ENCODE results near the gene C9orf78.
A peak's percentile ranks its signal among the peaks of the same experiment; 100 is the strongest.

The C9orf78 gene

DNA sequence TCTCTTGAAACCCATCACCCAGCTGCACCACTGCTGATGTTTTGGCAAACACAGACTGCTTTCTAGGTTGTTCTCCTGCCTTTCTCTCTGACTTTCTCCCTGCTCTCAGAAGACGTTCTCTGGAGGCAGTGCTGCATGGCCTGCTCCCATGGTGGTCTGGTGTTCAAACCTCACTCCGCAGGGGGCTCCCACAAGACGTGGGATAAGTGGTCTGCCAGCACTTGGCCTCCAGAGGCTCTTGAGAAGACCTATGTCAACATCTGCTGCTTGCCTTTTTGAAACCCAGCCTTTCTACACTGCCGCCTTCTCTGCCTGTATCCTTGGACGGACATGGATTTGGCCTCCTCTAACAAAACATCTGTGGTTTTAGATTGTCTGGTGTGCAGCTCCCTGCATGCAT lies 16.7 kb upstream of the C9orf78 start:
- H3K4me3 ChIP-seq (ENCODE audit: low read depth, low read length), result no peak overlapping the region
- no peaks in the 10 kb centered on the region for H3K4me1 ChIP-seq (ENCODE audit: control insufficient read depth, insufficient read depth, low read length)
- no peak overlapping the region for H3K9ac ChIP-seq (ENCODE audit: low read depth, low read length)
- H3K27me3 ChIP-seq (ENCODE audit: control insufficient read depth, insufficient read depth, low read length), result no peaks in the 10 kb centered on the region
- no peaks in the 10 kb centered on the region for H3K9me3 ChIP-seq (ENCODE audit: control insufficient read depth, insufficient read depth, low read length)
- peaks cover 22% of the 10 kb centered on the region for H3K36me3 ChIP-seq (ENCODE audit: control insufficient read depth, insufficient read depth, low read length)
- no peak overlapping the region for H3K27ac ChIP-seq (ENCODE audit: low read depth, low read length)

GRCh38 chr9:129850821-129851550 lies 15.9 kb upstream of the C9orf78 start:
- H3K4me3 ChIP-seq (ENCODE audit: low read depth, low read length), result no peak overlapping the region
- H3K4me1 ChIP-seq (ENCODE audit: control insufficient read depth, insufficient read depth, low read length), result no peaks in the 10 kb centered on the region
- no peaks in the 10 kb centered on the region for H3K9me3 ChIP-seq (ENCODE audit: control insufficient read depth, insufficient read depth, low read length)
- H3K27ac ChIP-seq (ENCODE audit: low read depth, low read length), result no peak overlapping the region
- no peaks in the 10 kb centered on the region for H3K27me3 ChIP-seq (ENCODE audit: control insufficient read depth, insufficient read depth, low read length)
- H3K9ac ChIP-seq (ENCODE audit: low read depth, low read length), result no peak overlapping the region
- H3K36me3 ChIP-seq (ENCODE audit: control insufficient read depth, insufficient read depth, low read length), result peaks cover 22% of the 10 kb centered on the region

GRCh38 chr9:129849901-129850300 lies 14.8 kb upstream of the C9orf78 start:
- Histone ChIP-seq H3K4me3 (ENCODE audit: low read depth, low read length) (no peak overlapping the region), H3K9me3 (ENCODE audit: control insufficient read depth, insufficient read depth, low read length) (no peaks in the 10 kb centered on the region), H3K36me3 (ENCODE audit: control insufficient read depth, insufficient read depth, low read length) (peaks cover 22% of the 10 kb centered on the region), H3K9ac (ENCODE audit: low read depth, low read length) (no peak overlapping the region), H3K27ac (ENCODE audit: low read depth, low read length) (no peak overlapping the region), H3K4me1 (ENCODE audit: control insufficient read depth, insufficient read depth, low read length) (no peaks in the 10 kb centered on the region), H3K27me3 (ENCODE audit: control insufficient read depth, insufficient read depth, low read length) (no peaks in the 10 kb centered on the region)

GRCh38 chr9:129848712-129849441 lies 13.8 kb upstream of the C9orf78 start:
- H3K27me3 ChIP-seq (ENCODE audit: control insufficient read depth, insufficient read depth, low read length), result no peaks in the 10 kb centered on the region
- H3K4me1 ChIP-seq (ENCODE audit: control insufficient read depth, insufficient read depth, low read length), result no peaks in the 10 kb centered on the region
- H3K36me3 ChIP-seq (ENCODE audit: control insufficient read depth, insufficient read depth, low read length), result peaks cover 18% of the 10 kb centered on the region
- H3K9me3 ChIP-seq (ENCODE audit: control insufficient read depth, insufficient read depth, low read length), result no peaks in the 10 kb centered on the region
- no peak overlapping the region for H3K9ac ChIP-seq (ENCODE audit: low read depth, low read length)
- no peak overlapping the region for H3K4me3 ChIP-seq (ENCODE audit: low read depth, low read length)
- no peak overlapping the region for H3K27ac ChIP-seq (ENCODE audit: low read depth, low read length)

- no peak overlapping the region for H3K27ac ChIP-seq (ENCODE audit: low read depth, low read length)
Measured at GRCh38 chr9:129845373-129845772, 10.3 kb upstream of the C9orf78 start.

GRCh38 chr9:129841071-129841470 lies 6.0 kb upstream of the C9orf78 start:
- H3K4me3 ChIP-seq (ENCODE audit: low read depth, low read length), result no peak overlapping the region
- H3K9me3 ChIP-seq (ENCODE audit: control insufficient read depth, insufficient read depth, low read length), result no peaks in the 10 kb centered on the region
- no peaks in the 10 kb centered on the region for H3K36me3 ChIP-seq (ENCODE audit: control insufficient read depth, insufficient read depth, low read length)
- no peak overlapping the region for H3K9ac ChIP-seq (ENCODE audit: low read depth, low read length)
- no peaks in the 10 kb centered on the region for H3K27me3 ChIP-seq (ENCODE audit: control insufficient read depth, insufficient read depth, low read length)
- H3K27ac ChIP-seq (ENCODE audit: low read depth, low read length), result no peak overlapping the region
- peaks cover 35% of the 10 kb centered on the region for H3K4me1 ChIP-seq (ENCODE audit: control insufficient read depth, insufficient read depth, low read length)

More at GRCh38 chr9:129845373-129845772, 10.3 kb upstream of the C9orf78 start:
- no peak overlapping the region for H3K9ac ChIP-seq (ENCODE audit: low read depth, low read length)
- H3K4me1 ChIP-seq (ENCODE audit: control insufficient read depth, insufficient read depth, low read length), result peaks cover 10% of the 10 kb centered on the region
- H3K9me3 ChIP-seq (ENCODE audit: control insufficient read depth, insufficient read depth, low read length), result no peaks in the 10 kb centered on the region
- H3K36me3 ChIP-seq (ENCODE audit: control insufficient read depth, insufficient read depth, low read length), result no peaks in the 10 kb centered on the region
- no peaks in the 10 kb centered on the region for H3K27me3 ChIP-seq (ENCODE audit: control insufficient read depth, insufficient read depth, low read length)
- no peak overlapping the region for H3K4me3 ChIP-seq (ENCODE audit: low read depth, low read length)

GRCh38 chr9:129840034-129840433 lies 5.0 kb upstream of the C9orf78 start:
- Histone ChIP-seq H3K27me3 (ENCODE audit: control insufficient read depth, insufficient read depth, low read length) (no peaks in the 10 kb centered on the region), H3K36me3 (ENCODE audit: control insufficient read depth, insufficient read depth, low read length) (no peaks in the 10 kb centered on the region), H3K27ac (ENCODE audit: low read depth, low read length) (no peak overlapping the region), H3K9ac (ENCODE audit: low read depth, low read length) (no peak overlapping the region), H3K4me3 (ENCODE audit: low read depth, low read length) (no peak overlapping the region), H3K9me3 (ENCODE audit: control insufficient read depth, insufficient read depth, low read length) (no peaks in the 10 kb centered on the region), H3K4me1 (ENCODE audit: control insufficient read depth, insufficient read depth, low read length) (peaks cover 36% of the 10 kb centered on the region)

DNA sequence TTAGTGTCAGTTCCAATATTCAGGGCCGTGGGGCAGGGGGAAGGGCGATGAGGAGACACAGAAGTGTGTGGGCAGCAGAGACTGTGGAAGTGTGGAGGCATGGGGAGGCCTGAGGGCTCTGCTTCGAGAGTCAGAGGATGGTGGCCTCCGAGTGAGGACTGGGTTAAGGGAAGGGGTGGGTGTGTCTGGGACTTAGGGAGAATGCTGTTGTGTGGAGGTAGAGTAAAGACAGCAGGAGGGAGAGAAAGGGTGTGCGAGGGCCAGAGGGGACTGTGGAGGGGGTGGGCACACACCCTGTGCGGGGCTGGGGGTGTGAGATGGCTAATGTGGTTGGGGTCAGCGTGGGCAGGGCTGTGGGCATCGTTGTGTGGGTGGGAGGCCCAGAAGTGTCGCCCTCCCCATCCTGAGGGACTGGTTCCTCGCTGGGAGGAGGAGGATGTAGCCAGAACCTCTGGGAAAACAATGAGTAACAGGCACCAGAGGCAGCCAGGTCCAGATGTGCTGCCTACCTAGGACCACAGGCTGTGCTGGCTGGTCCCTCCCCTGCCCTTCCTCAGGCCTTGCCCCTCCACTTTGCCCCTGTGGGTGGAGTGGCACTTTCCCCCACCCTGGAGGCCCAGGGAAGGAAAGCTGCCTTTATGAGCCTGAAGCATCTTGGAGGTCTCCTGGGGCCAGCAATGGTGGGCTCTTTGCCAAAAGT lies 4.4 kb upstream of the C9orf78 start:
- Histone ChIP-seq H3K27ac (ENCODE audit: low read depth, low read length) (no peak overlapping the region), H3K4me1 (ENCODE audit: control insufficient read depth, insufficient read depth, low read length) (peaks cover 36% of the 10 kb centered on the region), H3K27me3 (ENCODE audit: control insufficient read depth, insufficient read depth, low read length) (no peaks in the 10 kb centered on the region), H3K9ac (ENCODE audit: low read depth, low read length) (no peak overlapping the region), H3K9me3 (ENCODE audit: control insufficient read depth, insufficient read depth, low read length) (no peaks in the 10 kb centered on the region), H3K4me3 (ENCODE audit: low read depth, low read length) (no peak overlapping the region), H3K36me3 (ENCODE audit: control insufficient read depth, insufficient read depth, low read length) (no peaks in the 10 kb centered on the region)

- Histone ChIP-seq H3K27ac (ENCODE audit: low read depth, low read length) (no peak overlapping the region), H3K27me3 (ENCODE audit: control insufficient read depth, insufficient read depth, low read length) (no peaks in the 10 kb centered on the region), H3K9ac (ENCODE audit: low read depth, low read length) (no peak overlapping the region), H3K4me3 (ENCODE audit: low read depth, low read length) (no peak overlapping the region), H3K36me3 (ENCODE audit: control insufficient read depth, insufficient read depth, low read length) (no peaks in the 10 kb centered on the region), H3K4me1 (ENCODE audit: control insufficient read depth, insufficient read depth, low read length) (peaks cover 38% of the 10 kb centered on the region), H3K9me3 (ENCODE audit: control insufficient read depth, insufficient read depth, low read length) (no peaks in the 10 kb centered on the region)
Measured at GRCh38 chr9:129838707-129839259, 3.7 kb upstream of the C9orf78 start.

DNA sequence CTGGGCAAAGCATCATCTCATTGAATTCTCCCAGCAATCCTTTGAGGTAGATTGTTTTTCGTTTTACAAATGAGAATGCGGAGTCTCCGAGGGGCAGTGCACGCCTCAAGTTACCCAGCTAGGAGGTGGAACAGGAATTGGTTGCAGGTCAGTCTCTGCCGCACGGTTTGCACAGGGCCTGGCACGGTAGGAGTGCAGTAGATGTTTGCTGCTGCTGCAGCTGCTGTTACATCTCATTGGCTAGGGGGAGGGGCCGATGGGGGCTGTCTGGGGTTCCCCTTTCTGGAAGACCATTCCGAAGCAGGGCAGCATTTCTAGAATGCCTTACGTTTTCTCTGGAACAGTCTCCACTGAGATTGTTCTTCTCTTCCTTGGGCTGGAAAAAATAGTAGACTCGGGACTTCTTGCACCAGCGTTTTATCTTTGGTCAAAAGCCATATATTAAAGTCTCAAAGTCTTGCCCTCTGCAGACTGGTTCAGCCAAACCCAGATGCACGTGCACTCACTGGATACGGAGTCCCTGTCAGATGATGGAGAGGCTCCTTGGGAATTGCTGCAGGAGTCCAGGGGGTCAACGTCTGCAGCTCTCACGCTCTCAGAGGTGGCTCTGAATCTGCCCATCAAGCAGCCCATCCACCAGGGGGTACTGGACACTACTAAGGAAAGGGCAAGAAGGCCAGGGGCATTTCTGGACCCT lies 1.4 kb upstream of the C9orf78 start:
- Histone ChIP-seq H3K4me1 (ENCODE audit: control insufficient read depth, insufficient read depth, low read length) (peaks cover 34% of the 10 kb centered on the region), H3K9me3 (ENCODE audit: control insufficient read depth, insufficient read depth, low read length) (no peaks in the 10 kb centered on the region), H3K27me3 (ENCODE audit: control insufficient read depth, insufficient read depth, low read length) (no peaks in the 10 kb centered on the region), H3K27ac (ENCODE audit: low read depth, low read length) (no peak overlapping the region), H3K9ac (ENCODE audit: low read depth, low read length) (no peak overlapping the region), H3K4me3 (ENCODE audit: low read depth, low read length) (peak overlapping the region; percentile 93), H3K36me3 (ENCODE audit: control insufficient read depth, insufficient read depth, low read length) (peaks cover 18% of the 10 kb centered on the region)

Measured in HUES48 (cell line).